Sigmoid colon (tissue), 4 donors: ENCODE measurements around the gene VPS13D.

Source experiments
- CTCF ChIP-seq, 4 experiments: fragments of 450-650 bp in 3 of 4; fragments of 200-600 bp in 1 of 4; IDR thresholded peaks; one replicate each; pipeline ENCODE4 v1.5.1; 2016 to 2019; ENCODE audit warnings: antibody characterized with exemption in 4 of 4, mild to moderate bottlenecking in 3 of 4, moderate library complexity in 2 of 4
- EP300 ChIP-seq, 4 donors: sonication (generic); formaldehyde crosslinking; IDR thresholded peaks; one replicate each; pipeline ENCODE4 v1.6.1; 2017; ENCODE audit warnings: antibody characterized with exemption in 4 of 4

- TF ChIP-seq CTCF (IDR thresholded peaks at IDR 0.05) (no peak), EP300 (IDR thresholded peaks at IDR 0.05) (peak in 1 of 4 donors; percentile 24)
Measured at GRCh38 chr1:12475530-12475934, 245.7 kb downstream of the VPS13D start.
